OCI-LY1 (cell line): Measurements from ENCODE around the gene NXPH4.

Experiments used
- EZH2 ChIP-seq: fragments of 200-600 bp; sonication (generic), shearing (Covaris generic); IDR thresholded peaks from 2 replicates; pipeline ENCODE4 v1.8.0; 2017; ENCODE audit warnings: borderline replicate concordance, mixed run types, mild to moderate bottlenecking, antibody characterized with exemption, low read length, moderate library complexity, mixed read lengths
- TF ChIP-seq, protein P1 (sequence below): fragments of 200-600 bp; sonication (generic), shearing (Covaris generic); IDR thresholded peaks from 2 replicates; pipeline ENCODE4 v1.5.1; 2017; ENCODE audit warnings: mild to moderate bottlenecking, antibody characterized with exemption, low read length, moderate library complexity, mixed read lengths

DNA sequence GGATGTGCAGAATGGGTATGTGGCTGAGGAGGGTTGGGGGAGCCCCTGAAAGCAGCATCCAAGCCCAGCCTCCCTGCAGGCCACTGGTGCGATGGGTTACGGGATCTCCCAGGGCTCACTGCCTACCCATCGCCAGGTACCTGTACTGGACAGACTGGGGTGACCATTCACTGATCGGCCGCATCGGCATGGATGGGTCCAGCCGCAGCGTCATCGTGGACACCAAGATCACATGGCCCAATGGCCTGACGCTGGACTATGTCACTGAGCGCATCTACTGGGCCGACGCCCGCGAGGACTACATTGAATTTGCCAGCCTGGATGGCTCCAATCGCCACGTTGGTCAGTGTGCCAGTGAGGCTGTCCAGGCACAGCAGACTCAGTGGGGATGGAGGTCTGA, 18.3 kb upstream of the NXPH4 start:
- TF ChIP-seq, protein P1, sequence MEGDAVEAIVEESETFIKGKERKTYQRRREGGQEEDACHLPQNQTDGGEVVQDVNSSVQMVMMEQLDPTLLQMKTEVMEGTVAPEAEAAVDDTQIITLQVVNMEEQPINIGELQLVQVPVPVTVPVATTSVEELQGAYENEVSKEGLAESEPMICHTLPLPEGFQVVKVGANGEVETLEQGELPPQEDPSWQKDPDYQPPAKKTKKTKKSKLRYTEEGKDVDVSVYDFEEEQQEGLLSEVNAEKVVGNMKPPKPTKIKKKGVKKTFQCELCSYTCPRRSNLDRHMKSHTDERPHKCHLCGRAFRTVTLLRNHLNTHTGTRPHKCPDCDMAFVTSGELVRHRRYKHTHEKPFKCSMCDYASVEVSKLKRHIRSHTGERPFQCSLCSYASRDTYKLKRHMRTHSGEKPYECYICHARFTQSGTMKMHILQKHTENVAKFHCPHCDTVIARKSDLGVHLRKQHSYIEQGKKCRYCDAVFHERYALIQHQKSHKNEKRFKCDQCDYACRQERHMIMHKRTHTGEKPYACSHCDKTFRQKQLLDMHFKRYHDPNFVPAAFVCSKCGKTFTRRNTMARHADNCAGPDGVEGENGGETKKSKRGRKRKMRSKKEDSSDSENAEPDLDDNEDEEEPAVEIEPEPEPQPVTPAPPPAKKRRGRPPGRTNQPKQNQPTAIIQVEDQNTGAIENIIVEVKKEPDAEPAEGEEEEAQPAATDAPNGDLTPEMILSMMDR = no peak
- TF ChIP-seq EZH2 = no peak
